NB4 (cell line): ENCODE data around the gene SRF.

ENCODE experiments used
- DNase-seq: peaks from one replicate; pipeline ENCODE4 v3.0.0; 2010; ENCODE audit warnings: low read depth
- H3K4me3 ChIP-seq: one replicate; pipeline ENCODE4 v1.5.1; 2011; ENCODE audit warnings: mild to moderate bottlenecking, low read depth, low read length, moderate library complexity
- CTCF ChIP-seq: IDR thresholded peaks from one replicate; pipeline ENCODE4 v1.5.1; 2012; ENCODE audit warnings: low read depth, low read length
- MYC ChIP-seq: IDR thresholded peaks from 2 replicates; pipeline ENCODE4 v1.6.1; 2011; ENCODE audit warnings: low read depth, low read length
- POLR2A ChIP-seq: IDR thresholded peaks from 2 replicates; pipeline ENCODE4 v1.6.1; 2011; ENCODE audit warnings: mild to moderate bottlenecking; ENCODE audit not compliant: insufficient read length; ENCODE audit errors: extremely low read depth
- TF ChIP-seq, protein P1 (sequence below): IDR thresholded peaks from 2 replicates; pipeline ENCODE4 v1.6.1; 2011; ENCODE audit warnings: low read depth, low read length

The SRF gene

DNA sequence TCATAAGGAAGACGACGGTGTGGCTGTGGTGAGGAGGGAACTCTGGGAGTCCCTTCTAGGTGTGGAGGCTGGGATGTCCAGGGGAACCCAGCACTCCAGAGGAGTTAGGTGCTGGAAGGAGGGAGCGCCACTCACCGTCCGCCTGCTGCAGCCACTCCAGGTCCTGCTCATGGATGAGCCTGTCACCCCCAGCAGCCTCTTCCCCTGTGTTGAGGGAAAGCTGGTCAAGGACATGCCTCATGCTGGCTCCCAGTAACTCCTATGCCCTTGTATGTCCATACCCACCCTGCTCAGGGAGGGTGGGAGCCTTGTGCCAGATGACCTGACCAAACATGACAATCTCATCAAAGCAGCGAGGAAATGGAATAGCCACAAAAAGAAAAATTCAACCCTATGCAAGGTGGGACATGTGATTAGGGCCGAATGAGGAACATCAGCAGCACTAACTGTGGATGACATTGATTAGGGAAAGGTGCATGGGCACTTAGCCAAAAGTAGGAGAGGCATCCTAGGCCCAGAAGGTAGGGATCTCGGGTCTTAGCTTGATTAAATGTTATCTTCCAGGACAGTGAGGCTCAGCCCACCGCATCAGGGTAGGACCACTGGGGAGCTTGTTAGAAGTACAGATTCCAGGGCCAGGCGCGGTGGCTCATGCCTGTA lies 55.3 kb downstream of the SRF start:
- no peak for TF ChIP-seq MYC
- TF ChIP-seq CTCF = no peak
- TF ChIP-seq, protein P1, sequence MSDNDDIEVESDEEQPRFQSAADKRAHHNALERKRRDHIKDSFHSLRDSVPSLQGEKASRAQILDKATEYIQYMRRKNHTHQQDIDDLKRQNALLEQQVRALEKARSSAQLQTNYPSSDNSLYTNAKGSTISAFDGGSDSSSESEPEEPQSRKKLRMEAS = no peak
- no peak for TF ChIP-seq POLR2A
- H3K4me3 ChIP-seq = no peak overlapping the region
- DNase-seq = no peak

DNA sequence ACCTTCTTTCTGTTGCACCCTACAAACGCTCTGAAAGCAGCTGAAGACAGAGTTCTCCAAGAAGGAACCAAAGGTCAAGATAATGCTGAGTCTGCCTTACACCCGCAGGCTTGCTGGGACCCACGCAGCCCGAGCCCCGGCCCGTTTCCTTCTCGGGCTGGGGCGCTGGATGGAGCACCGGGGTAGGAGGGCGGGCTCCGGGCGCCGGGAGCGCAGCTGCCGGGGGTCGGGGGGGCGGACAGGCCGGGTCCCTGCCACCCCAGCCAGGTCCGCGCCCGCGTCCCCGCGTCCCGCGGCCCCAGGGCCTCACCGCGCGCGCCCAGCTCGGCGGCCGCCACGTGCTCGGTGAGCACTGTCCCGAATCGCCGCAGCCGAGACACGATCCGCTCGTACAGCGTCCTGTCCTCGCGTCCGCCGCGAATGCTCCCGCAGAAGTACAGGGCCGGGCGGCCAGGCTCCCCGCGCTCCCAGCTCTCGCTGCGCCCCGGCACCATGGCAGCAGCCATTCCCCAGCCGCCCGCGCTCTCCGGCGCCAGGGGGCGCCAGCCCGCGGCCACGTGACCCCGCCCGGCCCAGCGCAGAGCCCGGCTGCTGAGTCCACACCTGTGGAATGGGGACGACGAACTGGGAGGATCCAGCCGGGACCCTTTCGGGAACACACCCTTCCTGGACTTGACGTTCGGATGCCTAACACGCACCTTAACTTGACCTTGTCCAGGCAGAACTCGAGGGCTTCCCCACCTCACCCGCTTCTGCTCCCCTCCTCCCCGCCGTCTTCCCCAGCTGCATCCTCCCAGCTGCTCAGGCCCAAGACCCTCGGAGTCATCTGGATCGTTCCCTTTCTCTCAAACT lies 58.1 kb downstream of the SRF start, which contains the start of gene DNPH1:
Gene DNPH1 (minus strand): TSS at position 531 of the 852 bp plus-strand sequence. CDS start 25 bp downstream, at position 506.
- TF ChIP-seq CTCF (peak; percentile 62), POLR2A (peak; percentile 64), MYC (peak; percentile 95)
- TF ChIP-seq, protein P1 = peak; percentile 95
- peak within 1 kb of the TSS; percentile 66 for H3K4me3 ChIP-seq
- peak; percentile 82 for DNase-seq

DNA sequence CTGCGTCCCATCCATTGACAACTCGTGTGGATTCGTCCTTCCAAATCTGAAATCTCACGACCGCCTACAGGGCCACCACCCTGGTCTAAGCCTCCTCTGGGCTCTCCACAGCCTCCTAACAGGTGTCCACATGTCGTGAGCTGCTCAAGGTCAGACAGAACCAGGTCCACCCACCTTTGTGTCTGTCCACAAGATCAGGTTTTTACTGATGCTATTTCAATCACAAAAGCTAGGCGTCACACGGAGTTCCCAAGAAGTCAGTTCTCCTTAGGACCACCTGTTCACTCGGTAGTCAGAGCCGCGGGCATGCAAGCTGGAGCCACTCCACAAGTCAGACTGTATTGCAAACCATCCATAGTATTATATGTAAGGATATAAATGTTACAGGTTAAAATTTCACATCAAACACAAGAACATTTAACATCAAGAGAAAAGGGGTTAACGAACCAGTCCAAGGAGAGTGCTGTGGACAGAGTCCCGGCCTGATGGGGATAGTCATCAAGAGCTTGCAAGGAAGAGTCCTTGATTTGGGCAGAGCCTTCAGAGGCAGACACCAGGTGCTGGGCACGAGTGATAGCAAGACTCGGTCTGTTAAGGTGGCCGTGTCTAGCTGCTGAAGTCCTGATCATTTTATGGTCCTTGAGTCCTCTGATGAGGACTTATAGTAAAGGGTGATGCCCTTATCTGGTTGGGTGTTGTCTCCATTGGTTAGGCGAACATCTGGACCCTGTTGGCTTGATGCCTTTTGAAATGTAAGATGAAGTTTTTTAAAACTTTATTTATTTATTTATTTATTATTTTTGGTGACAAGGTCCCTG lies 58.9 kb downstream of the SRF start:
- no peak for TF ChIP-seq CTCF
- TF ChIP-seq POLR2A = no peak
- no peak for DNase-seq
- H3K4me3 ChIP-seq = no peak overlapping the region

DNA sequence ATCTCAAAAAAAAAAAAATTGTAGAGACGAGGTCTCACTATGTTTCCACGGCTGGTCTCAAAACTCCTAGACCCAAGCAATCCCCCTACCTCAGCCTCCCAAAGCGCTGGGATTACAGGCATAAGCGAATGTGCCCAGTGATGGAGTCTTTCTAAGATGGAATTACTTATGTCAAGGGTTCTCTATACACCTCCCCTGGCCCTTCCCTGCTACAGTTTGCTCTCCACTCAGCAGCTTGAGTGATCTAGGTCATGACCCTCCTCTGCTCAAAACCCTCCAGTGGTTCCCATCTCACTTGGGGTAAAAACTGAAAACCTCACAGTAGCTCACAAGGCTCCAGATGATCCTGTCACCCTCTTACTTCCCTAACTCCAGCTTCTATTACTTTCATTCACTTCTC lies 60.0 kb downstream of the SRF start:
- H3K4me3 ChIP-seq = no peak overlapping the region
- no peak for DNase-seq
- TF ChIP-seq CTCF (no peak), POLR2A (no peak)
